Measurements from ENCODE around the gene GGACT.

GGACT gene

DNA sequence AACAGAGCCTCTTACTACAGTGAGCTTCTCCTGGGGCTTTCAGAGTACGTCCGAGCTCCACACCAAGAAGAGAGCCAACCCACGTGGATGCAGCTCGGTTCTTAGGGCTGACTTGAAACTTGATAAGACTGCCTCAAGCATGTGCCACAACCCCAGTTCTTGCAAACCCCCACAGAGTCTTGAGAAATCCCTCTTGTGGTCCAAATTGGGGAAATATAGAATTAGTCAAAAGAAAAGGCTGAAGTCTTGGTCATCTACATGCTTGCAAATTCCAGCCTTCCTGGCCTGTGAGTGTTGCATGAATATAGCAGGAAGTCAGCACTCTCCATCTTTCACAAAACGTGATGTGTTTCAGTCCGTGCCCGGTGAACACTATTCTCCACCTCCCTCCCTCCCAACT lies 95.2 kb downstream of the GGACT start:
- DNase-seq: no peak
- Histone ChIP-seq H3K27me3 (no peaks in the 10 kb centered on the region), H3K36me3 (no peaks in the 10 kb centered on the region), H3K4me3 (ENCODE audit: low read depth, low read length) (no peak overlapping the region), H3K4me1 (no peaks in the 10 kb centered on the region), H3K9me3 (no peaks in the 10 kb centered on the region)
- TF ChIP-seq, protein P1, sequence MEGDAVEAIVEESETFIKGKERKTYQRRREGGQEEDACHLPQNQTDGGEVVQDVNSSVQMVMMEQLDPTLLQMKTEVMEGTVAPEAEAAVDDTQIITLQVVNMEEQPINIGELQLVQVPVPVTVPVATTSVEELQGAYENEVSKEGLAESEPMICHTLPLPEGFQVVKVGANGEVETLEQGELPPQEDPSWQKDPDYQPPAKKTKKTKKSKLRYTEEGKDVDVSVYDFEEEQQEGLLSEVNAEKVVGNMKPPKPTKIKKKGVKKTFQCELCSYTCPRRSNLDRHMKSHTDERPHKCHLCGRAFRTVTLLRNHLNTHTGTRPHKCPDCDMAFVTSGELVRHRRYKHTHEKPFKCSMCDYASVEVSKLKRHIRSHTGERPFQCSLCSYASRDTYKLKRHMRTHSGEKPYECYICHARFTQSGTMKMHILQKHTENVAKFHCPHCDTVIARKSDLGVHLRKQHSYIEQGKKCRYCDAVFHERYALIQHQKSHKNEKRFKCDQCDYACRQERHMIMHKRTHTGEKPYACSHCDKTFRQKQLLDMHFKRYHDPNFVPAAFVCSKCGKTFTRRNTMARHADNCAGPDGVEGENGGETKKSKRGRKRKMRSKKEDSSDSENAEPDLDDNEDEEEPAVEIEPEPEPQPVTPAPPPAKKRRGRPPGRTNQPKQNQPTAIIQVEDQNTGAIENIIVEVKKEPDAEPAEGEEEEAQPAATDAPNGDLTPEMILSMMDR (IDR thresholded peaks at IDR 0.05; ENCODE audit: low read depth, low read length): no peak

DNA sequence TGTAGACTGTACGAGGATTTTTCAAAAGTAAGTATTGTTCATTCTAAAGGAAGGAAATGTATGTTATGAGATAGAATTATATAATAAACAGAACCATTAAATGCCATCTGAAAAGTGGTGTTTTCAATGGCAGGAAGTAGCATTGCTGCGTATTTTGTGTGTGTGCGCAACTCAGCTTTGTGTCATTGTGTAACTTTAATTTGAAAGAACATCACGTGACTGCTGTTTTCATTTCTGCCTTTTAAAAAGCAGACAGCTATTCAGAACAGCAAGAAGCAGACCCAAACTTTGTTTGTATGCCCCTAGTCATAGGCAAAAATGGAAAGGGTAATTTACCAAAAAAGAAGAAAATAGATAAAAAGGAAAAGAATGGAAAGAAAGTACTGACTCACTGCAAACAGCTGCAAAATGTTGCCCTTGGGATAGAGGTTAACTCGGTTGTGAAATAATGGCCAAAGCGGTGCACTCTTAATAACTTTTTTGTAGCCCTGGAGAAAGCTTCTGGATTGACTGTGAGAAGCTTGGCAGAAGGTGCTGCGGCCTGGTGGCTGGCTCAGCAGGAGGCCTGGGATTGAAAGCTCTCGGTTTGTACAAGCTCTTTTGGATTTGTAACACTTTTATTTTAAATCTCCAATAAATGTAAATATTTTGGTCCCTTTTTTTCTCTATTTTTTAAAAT lies 97.3 kb downstream of the GGACT start:
- TF ChIP-seq, protein P1 (IDR thresholded peaks at IDR 0.05; ENCODE audit: low read depth, low read length): no peak
- Histone ChIP-seq H3K36me3 (no peaks in the 10 kb centered on the region), H3K9me3 (no peaks in the 10 kb centered on the region), H3K27me3 (no peaks in the 10 kb centered on the region), H3K4me3 (ENCODE audit: low read depth, low read length) (no peak overlapping the region), H3K4me1 (no peaks in the 10 kb centered on the region)
- DNase-seq: no peak

DNA sequence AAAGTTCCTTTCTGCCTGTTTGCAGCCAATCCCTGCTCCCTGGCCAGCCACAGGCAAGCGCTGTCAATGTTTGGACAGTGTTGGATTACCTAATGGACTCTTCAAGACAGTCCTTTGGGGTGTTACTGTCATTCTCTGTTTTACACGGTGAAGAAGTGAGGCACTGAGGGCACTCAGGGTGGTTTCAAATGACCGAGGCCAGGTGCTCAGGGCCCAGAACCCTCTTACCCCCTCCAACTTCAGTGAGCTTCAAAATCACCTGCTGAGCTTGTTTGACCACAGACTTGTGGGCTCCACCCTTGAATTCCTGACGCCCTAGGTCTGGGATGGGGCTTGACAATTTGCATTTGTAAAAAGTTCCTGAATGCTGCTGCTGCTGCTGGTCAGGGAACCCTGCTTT lies 97.9 kb downstream of the GGACT start:
- Histone ChIP-seq H3K36me3 (no peaks in the 10 kb centered on the region), H3K9me3 (no peaks in the 10 kb centered on the region), H3K4me3 (ENCODE audit: low read depth, low read length) (no peak overlapping the region), H3K4me1 (no peaks in the 10 kb centered on the region), H3K27me3 (no peaks in the 10 kb centered on the region)
- TF ChIP-seq, protein P1 (IDR thresholded peaks at IDR 0.05; ENCODE audit: low read depth, low read length): no peak
- DNase-seq: no peak

DNA sequence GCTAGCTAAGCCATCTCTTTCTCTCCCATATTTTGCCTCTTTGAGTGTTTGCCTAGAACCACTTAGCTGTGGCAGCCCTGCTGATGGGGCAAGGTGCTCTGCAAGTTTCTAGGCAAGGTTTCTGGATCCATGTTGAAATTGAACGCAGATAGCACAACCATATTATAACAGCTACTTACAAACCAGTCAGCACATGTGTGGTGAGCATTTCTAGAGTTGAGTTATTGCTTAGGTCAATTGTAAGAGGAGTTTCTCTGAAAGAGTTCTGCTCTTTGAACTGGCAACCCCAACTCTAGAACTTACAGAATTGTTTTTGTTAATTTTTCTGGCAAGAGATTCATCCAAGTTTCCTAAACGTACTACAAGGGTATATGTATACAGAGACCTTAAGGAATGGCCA lies 103.3 kb downstream of the GGACT start:
- TF ChIP-seq, protein P1 (IDR thresholded peaks at IDR 0.05; ENCODE audit: low read depth, low read length): no peak
- no peaks in the 10 kb centered on the region for H3K27me3 ChIP-seq
- H3K9me3 ChIP-seq: no peaks in the 10 kb centered on the region
- H3K4me3 ChIP-seq (ENCODE audit: low read depth, low read length): no peak overlapping the region
- H3K36me3 ChIP-seq: no peaks in the 10 kb centered on the region
- DNase-seq: no peak
- H3K4me1 ChIP-seq: no peaks in the 10 kb centered on the region

DNA sequence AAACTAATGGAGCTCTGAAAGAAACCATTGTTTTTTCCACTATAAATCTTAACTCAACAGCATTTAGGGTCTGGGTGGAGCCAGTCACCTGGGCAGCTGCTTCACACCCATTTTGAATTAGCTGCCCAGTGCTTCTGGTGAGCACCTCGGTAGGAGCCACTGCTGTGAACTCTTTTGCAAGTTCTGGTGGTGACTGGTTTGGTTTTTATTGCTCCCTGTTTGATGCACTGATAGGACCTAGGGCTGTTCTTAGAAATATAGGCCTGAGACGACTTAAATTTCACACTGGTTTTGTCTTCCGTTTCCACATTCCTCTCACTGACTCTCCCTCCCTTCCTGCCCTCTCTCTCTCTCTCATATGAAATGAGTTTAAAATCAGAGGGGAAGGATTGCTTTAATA lies 103.9 kb downstream of the GGACT start:
- no peaks in the 10 kb centered on the region for H3K36me3 ChIP-seq
- TF ChIP-seq, protein P1 (IDR thresholded peaks at IDR 0.05; ENCODE audit: low read depth, low read length): no peak
- no peaks in the 10 kb centered on the region for H3K4me1 ChIP-seq
- no peaks in the 10 kb centered on the region for H3K27me3 ChIP-seq
- H3K9me3 ChIP-seq: no peaks in the 10 kb centered on the region
- DNase-seq: no peak
- H3K4me3 ChIP-seq (ENCODE audit: low read depth, low read length): no peak overlapping the region

DNA sequence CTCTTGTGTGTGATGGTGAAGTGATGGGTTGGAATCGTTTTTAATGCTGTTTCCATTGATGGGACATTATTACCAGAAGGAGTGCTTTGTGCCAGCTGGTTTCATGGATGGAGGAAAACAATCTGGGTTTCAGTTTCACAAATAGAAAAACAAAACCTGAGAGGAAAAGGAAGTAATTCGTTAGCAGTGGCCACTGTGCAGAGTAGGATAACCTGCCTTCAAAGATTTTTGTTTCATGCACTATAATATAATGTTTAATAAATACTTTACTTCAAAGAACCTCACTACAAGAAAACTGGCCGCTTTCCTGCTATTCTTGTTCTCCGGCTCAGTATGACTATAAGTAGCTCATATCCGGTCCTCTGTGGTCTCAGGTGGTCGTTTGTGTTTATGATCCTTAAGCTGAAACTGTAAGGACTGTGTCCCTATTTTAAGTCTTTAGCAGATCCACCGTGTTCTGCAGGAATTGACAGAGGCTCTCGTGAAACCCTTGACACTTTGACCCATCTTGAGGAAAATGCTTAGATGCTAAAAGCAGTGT lies 104.7 kb downstream of the GGACT start:
- no peak for DNase-seq

More for the DNA sequence above, 104.7 kb downstream of the GGACT start:
- Histone ChIP-seq H3K9me3 (no peaks in the 10 kb centered on the region), H3K36me3 (no peaks in the 10 kb centered on the region), H3K4me3 (ENCODE audit: low read depth, low read length) (no peak overlapping the region), H3K4me1 (no peaks in the 10 kb centered on the region), H3K27me3 (no peaks in the 10 kb centered on the region)
- TF ChIP-seq, protein P1 (IDR thresholded peaks at IDR 0.05; ENCODE audit: low read depth, low read length): no peak
